Astrocyte of the spinal cord (primary cell): ENCODE measurements around the gene KIAA1549.

Experiments used
- DNase-seq: peaks from one replicate; pipeline ENCODE4 v3.0.0; 2011; ENCODE audit warnings: low read depth, low spot score
- H3K4me3 ChIP-seq: 2 replicates; pipeline ENCODE4 v1.5.1; 2011; ENCODE audit warnings: low read depth, mild to moderate bottlenecking, low read length, moderate library complexity
- CTCF ChIP-seq: IDR thresholded peaks from 2 replicates; pipeline ENCODE4 v1.5.1; 2012; ENCODE audit warnings: low read depth, mild to moderate bottlenecking, low read length, inconsistent platforms
- in situ Hi-C: cut with HindIII; loops from 2 replicates; pipeline ENCODE4 v1.10.0; 2017; ENCODE audit warnings: low sequenced_read_pairs

KIAA1549 gene

GRCh38 chr7:138885383-138886147, 95.6 kb downstream of the KIAA1549 start:
- TF ChIP-seq CTCF: peak; percentile 4
- in situ Hi-C loops: no loop called here
- no peak overlapping the region for H3K4me3 ChIP-seq
- DNase-seq: no peak

- DNase-seq: no peak
Measured at GRCh38 chr7:138882249-138882648, 98.9 kb downstream of the KIAA1549 start.

GRCh38 chr7:138881579-138882188, 99.5 kb downstream of the KIAA1549 start:
- DNase-seq: no peak
- no peak for TF ChIP-seq CTCF
- no peak overlapping the region for H3K4me3 ChIP-seq
- in situ Hi-C loops: no loop called here

More at GRCh38 chr7:138882249-138882648, 98.9 kb downstream of the KIAA1549 start:
- no peak overlapping the region for H3K4me3 ChIP-seq
- in situ Hi-C loops: no loop called here
- TF ChIP-seq CTCF: no peak

GRCh38 chr7:138880881-138881578, 100.2 kb downstream of the KIAA1549 start:
- TF ChIP-seq CTCF: no peak
- no peak overlapping the region for H3K4me3 ChIP-seq
- DNase-seq: peak; percentile 36
- in situ Hi-C loops: no loop called here

GRCh38 chr7:138879356-138879755, 101.8 kb downstream of the KIAA1549 start:
- DNase-seq: no peak
- in situ Hi-C loops: no loop called here
- TF ChIP-seq CTCF: no peak
- H3K4me3 ChIP-seq: no peak overlapping the region

- no peak for TF ChIP-seq CTCF
- in situ Hi-C loops: no loop called here
- DNase-seq: no peak
- H3K4me3 ChIP-seq: no peak overlapping the region
Measured at GRCh38 chr7:138878856-138879255, 102.3 kb downstream of the KIAA1549 start.
